ENCODE measurements around the gene VPS45.
"Not testable (repeated sequence)": the region's sequence is repeated elsewhere in the genome, so short reads cannot be mapped to it uniquely, and the experiment has no call there.

The VPS45 gene

DNA sequence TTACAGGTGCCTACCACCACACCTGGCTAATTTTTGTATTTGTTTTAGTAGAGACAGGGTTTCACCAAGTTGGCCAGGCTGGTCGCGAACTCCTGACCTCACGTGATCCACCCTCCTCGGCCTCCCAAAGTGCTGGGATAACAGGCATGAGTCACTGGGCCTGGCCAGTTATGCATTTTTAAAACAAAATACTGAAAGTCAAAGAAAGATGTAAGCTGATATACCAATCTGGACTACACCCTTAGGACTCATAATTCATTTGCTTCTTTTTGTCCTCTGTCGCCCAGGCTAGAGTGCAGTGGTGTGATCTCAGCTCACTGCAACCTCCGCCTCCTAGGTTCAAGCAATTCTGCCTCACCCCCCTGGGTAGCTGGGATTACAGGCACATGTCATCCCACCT lies 67.8 kb downstream of the VPS45 start:
- not testable (repeated sequence) for DNase-seq

DNA sequence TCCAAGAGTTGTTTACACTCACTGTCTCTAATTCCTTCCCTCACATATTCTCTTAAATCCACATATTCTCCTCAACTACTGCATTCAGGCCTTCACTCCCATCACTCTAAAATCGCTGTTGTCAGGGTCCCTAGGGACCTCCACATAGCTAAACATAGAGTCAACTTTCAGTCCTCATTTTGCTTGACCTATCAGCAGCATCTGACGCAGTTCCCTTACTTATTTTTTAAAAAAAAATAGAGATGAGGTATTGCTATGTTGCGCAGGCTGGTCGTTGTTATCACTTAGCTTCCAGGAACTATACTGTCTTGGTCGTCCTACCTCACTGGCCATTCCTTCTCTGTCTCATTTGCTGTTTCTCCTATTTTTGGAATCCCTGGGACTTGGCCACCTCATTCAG lies 70.5 kb downstream of the VPS45 start:
- no peak for DNase-seq

DNA sequence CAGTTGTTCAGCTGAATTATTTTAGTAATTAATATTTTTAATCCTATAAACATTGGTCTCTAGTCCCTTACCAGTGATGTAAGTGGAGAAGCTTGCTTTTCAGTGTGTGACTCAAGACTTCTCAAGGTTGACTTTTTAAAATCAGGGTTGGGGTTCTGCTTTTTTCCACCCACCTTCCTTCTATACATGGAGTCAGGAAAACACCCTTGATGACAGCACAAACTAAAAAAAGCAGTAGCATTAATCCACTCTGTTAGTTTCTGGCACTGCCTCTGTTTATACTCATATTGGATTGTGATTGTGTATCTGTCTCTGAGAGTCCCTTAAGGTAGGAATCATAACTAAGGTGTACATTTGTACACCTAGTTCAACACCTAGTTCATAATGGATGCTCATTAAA lies 73.9 kb downstream of the VPS45 start:
- DNase-seq, result no peak

DNA sequence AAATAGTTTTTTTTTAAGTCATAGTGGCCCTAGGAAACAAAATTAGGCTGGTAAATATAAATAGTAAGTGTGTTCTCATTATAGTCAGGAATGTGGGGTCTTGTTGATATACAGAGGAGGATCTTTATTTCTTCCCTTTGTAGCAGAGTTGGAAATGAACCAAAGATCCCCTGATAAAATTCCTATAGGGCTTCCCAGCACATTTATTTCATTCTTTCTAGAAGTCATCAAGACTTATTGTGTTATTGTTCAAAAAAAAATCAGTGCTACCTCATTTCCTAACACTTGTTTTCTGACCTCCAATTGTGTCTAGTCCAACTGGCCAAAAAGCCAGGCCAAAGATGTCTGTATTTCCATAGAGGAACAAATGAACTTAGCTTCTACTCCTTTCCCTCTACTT lies 74.5 kb downstream of the VPS45 start:
- DNase-seq, result no peak

DNA sequence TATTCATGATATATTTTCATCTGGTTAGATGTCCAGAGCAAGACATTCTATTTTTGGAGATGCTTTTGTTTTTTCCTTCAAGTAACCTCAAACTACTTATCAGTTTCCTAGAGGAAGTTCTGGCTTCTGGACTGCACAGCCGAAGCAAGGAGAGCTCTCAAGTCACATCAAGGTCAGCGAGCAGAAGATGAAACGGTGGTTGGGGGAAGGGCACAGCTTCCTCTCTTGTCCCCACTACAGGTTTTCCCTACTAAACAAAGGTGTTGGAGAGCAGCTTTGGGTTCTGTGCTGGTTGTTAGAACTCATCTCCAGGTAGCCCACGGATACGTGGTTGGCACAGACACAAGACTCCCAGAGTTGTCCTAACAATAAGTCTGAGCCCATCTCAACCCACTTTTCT lies 77.0 kb downstream of the VPS45 start:
- no peak for DNase-seq

DNA sequence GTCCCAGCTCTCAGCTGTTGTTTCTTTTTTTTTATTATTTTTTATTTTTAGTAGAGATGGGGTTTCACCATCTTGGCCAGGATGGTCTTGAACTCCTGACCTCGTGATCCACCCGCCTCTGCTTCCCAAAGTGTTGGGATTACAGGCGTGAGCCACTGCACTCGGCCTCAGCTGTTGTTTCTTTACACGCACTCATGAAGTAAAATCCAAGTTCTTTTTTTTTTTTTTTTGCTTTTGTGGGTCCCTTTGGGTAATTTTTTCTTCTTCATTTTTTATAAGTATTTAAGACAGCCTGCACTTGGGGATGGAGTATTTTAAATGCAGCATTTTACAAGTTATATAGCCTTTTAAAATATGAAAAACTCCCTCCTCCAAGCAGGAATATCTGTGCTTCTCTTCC lies 78.4 kb downstream of the VPS45 start:
- not testable (repeated sequence) for DNase-seq

DNA sequence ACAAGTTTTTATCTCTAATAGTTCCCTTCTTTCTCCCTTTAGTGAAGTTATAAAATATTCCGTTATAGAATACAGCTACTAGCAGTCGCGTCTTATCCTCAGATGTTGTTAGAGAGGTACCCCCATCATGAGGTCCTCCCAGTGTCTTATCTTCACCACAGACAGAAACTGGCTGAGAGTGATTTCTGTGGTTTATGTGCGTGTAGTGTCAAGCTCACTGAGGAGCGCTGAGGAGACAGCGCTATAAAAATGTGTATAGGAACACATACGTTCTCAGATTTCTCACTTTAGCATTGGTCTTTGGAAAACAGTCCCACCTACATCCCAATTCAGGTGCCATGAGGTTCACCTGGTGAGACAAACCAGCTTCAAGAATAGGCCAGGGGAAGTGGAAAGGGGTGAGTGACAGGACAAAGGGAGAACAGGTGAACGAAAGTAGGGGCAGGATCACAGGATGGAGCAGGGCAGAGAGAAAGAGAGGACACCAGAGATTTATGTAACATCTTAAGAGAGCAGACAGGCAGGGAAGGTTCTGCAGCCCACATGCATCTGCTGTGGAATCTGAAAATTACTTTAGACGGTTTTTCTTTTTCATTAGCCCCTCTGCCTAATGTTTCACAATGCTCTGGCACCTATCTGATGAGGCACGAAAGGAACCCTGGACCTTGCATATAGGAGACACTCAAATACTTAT lies 79.4 kb downstream of the VPS45 start:
- DNase-seq, result no peak

DNA sequence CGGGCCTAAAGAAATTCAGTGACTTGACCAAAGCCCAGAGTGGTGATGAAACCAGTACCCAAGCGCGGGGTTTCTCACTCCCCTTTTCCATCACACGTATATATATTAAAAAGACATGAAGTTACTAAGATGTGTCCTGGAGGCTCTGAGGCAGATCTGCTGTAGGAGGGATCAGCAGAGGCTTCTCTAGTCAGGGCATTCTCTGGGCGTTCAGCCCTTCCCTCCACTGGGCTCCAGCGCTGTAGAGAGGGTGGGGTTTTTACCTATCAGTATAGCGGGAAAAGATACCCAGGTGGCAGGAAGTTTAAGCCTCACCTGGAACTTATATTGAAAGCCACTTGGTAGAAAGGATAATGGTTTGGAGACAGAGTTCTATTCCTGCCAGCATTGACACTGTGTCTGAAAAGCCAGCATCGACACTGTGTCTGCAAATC lies 81.3 kb downstream of the VPS45 start:
- no peak for DNase-seq

DNA sequence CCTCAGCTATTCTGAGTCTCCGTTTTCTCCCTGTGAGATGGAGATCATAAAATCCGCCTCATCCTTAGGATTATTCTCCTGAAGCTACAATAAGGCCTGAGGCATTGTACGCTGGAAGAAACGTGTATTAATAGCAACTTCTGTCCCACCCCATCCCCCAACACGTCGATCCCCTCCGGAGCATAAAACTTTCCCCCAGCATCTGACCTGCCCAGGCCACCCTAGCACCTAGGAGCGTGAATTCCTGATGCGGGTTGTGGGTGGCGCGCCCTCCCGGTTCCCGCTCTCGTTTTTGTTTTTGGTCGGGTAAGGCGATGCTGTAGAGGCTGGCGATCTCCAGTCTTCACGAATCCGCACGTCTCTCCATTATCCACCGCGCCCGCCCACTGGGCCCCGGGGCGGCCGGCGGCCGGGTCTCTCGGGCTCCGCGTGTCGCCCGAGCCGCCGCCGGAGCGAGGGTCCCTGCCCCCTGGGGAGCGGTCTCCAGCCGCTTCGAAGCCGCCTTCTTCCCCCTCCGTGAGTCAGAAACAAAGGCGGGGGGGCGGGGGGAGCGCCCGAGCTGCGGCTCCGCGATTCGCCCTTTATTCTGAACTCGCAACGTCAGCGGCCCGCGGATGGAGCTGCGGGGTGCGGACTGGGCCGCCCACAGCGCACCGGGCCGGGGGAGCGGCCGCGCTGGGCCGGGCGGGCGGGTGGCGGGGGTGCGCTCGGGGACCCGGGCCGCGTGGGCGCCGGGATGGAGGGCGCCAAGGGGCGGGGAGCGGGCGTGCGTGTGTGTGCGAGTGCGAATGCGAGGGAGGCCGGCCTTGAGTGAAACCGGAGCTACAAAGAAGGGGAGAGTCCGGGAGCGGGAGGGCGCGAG lies 81.9 kb downstream of the VPS45 start, which contains the start of gene PLEKHO1:
Gene PLEKHO1 (plus strand): TSS at position 646 of the 862 bp plus-strand sequence. CDS start 342 bp downstream, outside the sequence.
- DNase-seq, result peak; percentile 82

DNA sequence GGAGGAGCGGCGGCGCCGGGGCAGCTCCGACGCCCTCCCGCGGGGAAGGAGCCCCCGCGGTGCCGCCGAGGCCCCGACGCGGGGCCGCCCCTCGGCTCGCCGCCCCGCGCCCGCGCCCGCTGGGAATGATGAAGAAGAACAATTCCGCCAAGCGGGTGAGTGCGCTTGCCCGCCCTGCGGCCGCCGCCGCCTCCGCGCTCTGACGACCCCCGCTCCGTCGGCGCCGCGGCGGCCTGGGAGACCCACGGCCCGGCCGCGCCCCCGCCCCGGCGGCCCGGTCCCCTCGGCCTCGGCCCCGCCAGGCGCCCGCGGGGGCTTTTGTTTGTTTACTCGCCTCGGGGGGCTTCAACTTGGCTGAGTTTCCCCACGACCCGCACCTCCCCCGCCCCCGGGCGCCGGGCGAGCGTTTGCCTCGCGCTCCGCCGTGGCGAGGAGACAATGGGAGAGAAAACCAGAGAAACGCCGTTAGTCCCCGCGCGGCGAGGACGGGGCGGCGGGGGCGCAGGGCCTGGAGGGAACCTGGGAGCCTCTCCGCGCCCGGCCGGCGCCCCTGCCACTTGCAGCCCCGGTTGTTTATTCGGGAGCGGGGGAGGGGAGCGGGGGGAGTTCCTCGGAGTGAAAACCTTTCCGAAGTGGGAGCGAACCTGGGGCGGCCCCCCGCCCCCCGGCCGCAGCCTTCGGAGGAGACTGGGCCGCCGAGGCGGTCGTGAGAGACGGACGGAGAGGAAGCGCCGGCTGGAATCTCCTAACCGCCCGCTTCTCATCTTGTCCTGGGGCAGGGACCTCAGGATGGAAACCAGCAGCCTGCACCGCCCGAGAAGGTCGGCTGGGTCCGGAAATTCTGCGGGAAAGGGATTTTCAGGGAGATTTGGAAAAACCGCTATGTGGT lies 82.8 kb downstream of the VPS45 start:
- peak; percentile 25 for DNase-seq

DNA sequence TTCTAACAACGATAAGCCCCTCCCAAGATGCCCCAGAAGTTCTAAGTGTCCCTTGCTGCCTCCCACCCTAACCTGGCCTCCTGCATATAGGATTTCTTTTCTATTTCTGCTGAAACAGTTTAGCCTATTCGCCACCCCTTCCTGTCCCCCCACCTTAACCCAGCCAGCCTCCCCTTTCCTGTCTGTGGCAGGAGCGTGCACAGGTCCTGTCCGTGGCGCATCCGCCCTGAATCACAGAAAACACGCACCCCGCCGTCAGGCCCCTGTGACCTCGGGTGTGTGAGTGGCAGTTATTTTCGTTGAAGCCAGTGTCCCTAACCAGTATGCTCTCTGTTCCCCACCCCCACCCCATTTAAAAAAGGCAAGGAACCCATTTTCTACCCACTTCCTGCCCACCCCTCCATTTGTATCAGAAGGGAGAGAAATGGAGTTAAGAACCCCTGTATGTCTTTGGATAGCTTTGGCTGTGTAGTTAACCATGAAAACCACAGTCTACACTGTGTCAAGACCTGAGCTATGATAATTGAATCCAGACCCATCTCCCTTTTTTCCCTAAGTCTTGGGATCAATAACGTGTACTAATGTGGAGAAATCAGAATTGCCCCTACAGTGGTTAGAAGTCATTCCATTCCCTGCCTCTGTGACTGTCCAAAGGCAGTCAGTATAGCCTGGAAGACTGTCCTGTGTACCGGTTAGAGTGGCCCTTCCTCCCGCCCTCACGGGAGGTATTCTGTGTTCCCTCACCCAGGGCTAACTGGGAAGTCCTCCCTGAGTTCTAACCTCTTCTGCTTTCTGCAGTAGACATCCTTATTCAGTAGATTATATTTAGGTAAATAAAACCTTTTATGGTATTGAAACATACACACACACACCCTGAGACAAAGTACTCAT lies 84.0 kb downstream of the VPS45 start:
- peak; percentile 80 for DNase-seq

DNA sequence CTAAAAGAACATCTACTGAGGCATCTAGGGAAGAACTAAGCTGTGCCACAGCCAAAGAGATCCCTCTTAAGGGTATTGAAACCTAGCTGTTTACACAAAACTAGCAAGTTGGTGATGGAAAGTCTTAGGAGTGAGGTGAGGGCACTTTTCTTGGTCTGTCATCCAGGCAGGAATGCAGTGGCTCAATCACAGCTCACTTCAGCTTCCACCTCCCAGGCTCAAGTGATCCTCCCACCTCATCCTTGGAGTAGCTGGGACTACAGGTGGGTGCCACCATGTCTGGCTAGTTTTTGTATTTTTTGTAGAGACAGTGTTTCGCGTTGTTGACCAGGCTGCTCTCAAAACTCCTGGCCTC lies 84.6 kb downstream of the VPS45 start:
- DNase-seq, result no peak

DNA sequence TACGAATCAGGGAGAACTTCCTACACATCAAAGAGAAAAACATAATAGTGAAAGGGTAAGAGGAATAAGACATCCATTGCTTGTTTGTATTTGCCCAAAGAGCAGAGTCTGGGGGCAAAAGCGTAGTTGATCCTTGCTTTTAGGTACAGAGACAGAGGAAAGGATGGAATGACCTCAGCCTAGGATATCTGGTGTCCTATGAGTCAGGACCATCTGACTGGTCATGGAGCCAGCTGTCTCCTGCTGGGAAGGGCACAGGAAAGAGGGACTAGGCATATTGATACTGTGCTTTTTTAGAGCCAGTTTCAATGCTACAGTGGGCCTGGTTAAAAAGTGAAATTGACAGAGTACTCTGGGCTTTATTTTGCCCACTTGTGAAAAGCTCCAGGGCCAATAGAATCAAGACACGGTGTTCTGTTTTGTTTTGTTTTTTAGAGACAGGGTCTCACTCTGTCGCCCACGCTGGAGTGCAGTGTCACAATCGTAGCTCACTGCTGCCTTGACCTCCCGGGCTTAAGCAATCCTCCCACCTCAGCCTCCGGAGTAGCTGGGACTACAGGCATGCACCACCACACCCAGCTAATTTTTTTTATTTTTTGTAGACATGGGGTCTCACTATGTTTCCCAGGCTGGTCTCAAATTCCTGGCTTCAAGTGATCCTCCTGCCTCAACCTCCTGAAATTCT lies 85.3 kb downstream of the VPS45 start:
- no peak for DNase-seq

DNA sequence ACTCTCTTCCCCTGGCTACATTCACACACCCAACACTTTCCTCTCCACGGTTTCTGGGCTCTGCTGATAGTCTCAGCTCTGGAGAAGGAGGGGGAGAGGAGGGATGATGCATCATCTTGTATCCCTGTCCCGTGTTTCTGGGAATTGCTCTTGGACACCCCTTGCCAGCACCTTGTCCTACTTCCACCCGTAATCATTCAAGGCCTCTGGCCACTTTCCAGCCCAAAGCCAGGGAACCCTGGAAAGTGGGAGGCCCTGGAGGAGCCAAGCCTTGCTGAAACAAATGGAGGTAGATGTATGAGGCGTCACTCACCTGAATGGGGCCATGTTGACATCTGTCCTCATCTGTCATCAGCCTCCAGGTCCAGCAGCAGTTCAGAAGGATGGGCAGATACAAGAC lies 86.6 kb downstream of the VPS45 start:
- DNase-seq, result no peak

DNA sequence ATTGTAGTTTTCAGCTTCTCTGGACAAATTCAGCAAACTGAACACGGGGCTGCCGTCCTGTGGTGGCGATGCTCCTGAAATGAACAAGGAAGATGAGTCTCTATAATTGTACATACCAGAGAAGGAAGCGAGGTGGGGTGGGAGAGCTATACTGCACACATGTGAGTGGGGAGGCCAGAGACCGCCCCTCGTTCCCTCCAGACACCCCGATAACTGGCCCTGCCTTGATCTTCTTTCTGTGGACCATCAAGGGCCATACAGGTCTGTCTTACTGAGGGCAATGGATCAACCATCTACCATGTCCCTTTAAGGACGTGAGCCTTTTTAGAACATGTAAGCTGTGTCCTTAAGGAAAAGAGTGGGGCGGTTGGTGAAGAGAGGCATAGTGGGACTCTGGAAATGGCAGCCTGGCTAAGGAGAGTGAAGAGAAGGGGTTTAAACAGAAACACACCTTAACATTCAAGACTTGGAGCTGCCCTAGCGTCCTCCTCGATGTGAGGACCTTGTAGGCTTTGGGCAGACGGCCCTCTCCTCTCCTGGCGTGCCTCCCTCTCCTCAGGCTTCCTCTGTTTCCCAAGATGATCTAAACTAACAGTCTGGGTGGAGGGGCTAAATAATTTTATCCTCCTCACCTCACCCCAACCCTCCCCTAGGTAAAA lies 88.0 kb downstream of the VPS45 start:
- DNase-seq, result no peak

DNA sequence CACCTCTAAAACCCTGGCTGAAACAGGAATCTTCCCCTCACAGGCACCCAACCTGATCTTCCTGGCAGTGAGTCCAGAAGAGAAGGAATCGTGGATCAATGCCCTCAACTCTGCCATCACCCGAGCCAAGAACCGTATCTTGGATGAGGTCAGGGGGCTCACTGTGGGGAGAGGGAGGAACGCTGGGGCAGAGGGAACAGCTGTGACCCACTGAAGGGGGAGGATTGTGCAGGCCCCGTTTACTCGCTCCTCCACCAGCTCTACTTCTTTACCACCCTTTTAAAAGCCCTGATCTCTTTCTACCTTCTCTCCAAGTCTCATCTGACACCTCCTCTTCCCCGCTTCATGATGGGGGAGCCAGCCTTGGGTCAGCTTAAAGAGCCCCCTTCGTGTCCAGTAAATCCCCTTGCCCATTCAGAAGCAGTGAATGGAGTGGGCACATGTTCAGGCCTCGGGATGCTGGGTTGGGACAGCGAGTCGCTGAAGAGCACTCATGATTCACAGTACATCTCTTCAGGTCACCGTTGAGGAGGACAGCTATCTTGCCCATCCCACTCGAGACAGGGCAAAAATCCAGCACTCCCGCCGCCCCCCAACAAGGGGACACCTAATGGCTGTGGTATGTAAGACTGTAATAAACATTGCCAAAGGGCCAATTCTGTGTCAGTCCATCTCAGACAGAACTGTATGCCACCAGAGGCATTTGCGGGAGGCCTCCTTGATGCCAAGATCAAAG lies 89.5 kb downstream of the VPS45 start:
- no peak for DNase-seq

DNA sequence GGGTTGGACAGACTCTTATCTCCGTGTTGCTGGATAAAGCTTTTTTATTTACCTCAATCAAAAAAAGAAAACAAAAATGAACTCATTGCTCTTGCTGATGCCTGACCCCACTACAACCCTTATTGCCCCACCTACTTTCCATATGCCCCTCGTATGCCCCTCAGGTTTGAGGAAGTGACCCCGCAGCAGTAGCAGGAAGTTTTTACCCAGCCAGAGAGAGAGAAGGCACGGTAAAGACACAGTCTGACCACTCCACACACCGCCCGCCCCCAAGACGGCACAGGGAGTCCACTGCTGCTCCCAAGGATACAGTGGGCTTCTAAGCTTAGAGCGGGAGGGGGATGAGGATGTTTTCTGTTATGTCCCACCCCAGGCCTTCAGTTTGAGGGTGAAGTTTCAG lies 92.0 kb downstream of the VPS45 start:
- no peak for DNase-seq

DNA sequence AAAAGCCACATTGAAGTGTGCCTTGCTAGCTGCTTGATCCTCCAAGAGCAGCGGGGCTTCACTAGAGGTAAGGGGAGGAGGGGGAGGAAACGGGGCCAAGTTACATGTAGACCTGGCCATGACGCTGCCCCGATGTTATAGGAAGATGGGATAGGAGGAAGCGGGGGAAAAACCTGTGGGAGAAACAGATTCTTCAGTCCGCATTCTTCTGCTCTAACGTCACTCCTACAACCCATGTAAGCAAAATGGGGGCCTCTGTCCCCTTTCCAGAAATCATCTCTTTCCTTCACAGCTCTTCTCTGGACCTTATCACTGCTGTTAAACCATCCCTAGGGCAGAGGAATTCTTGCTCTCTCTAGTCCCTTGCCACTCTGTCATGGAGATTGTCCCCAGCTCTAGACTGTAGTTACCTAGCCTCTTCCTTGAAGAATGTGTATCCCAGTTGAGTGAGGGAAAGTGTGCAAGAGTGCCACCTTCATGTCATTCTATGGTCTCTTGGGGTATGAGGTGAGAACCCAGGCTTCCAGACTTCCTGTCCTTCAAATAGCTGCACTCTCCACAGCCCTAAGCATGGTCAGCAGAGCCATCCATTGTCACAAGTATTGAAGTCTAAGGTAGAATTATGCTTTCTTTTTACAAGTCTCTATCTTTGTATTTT lies 93.5 kb downstream of the VPS45 start:
- DNase-seq, result no peak

DNA sequence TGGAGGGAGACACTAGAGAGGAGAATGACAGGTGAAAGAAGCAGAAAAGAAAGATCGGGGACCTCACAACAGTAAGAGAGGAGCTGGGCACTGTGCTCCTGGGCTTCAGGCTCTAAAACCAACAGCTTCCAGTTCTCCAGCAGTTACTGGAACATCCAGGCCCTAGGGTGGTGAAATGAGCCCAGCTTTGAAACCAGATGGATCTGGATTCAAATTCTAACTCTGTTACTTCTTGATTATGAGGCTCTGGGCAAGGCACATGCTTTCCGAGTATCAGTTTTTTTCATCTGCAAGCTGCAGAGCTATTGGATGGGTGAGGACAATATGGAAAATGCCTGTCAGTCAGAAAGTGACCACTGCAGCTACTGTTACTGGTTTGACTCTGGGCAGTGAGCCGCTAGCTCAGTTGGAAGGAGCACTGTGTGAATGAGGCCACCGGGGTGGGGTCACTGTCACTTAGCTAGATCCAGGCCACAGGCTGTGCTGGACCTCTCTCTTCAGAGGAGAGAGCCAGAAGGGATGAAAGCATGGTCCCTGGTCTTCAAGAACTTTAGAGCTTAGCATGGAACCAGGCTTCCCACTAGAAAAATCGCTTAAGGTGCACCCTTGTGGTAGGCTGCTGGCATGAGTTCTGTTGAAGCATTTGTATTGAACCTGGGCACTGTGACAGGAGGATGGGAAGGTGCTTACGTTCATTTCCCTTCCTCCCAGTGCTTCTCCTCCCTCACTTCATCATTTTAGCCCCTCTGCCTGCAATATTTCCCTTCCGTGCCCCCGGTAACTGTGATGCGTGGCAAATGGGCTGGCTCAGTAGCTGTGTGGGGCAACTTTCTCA lies 94.4 kb downstream of the VPS45 start:
- DNase-seq, result no peak

All from activated effector memory CD4-positive, alpha-beta T cell treated with Interleukin-2 at 50 U/mL for 16 hours (primary cell).